Measurements from ENCODE around the gene PYGM. TPM values are rescaled to one million over a fixed set of nuclear protein-coding genes. Genes with fewer than 3 reads are reported as not detected.
A peak's percentile ranks its signal among the peaks of the same experiment; 100 is the strongest.

The PYGM gene
- total RNA-seq, 1 donor = 0.36 TPM

DNA sequence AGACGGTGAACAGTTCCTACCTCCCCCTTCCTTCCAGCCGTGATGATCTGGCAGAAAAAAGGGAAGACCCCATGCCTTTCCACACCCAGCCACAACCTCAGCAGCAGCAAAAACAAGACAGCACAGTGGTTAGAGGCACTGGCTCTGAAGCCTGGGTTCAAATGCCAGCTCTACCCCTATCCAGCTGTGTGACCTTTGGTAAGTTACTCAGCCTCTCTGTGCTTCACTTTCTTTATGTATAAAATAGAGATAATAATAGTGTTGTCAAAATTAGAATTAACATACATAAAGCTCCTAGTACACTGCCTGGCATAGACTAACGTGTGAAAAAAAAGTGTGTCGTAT is 41.0 kb downstream of the PYGM start:
- no peaks in the 10 kb centered on the region for H4K20me1 ChIP-seq (ENCODE audit: insufficient read depth, low read length)

GRCh38 chr11:64718084-64718779 is 41.5 kb downstream of the PYGM start:
- Histone ChIP-seq H4K20me1 (ENCODE audit: insufficient read depth, low read length) (no peaks in the 10 kb centered on the region), H3K4me3 (ENCODE audit: insufficient read depth, low read length) (no peak overlapping the region), H3K27me3 (ENCODE audit: insufficient read depth, low read length) (peaks cover 54% of the 10 kb centered on the region), H3K27ac (ENCODE audit: low read depth, low read length) (no peak overlapping the region), H3K4me1 (ENCODE audit: insufficient read depth, low read length) (no peaks in the 10 kb centered on the region), H3K79me2 (ENCODE audit: insufficient read depth, low read length) (no peaks in the 10 kb centered on the region), H3K9me3 (ENCODE audit: low read depth, low read length) (no peaks in the 10 kb centered on the region), H3K4me2 (ENCODE audit: insufficient read depth, low read length) (no peak overlapping the region), H2AFZ (ENCODE audit: low read length) (no peak overlapping the region), H3K36me3 (ENCODE audit: insufficient read depth, low read length) (no peaks in the 10 kb centered on the region)
- peak; percentile 76 for DNase-seq (ENCODE audit: insufficient read length, low spot score, missing footprints)
- no peak for TF ChIP-seq CTCF (IDR thresholded peaks at IDR 0.05; ENCODE audit: extremely low read depth, low read depth, low read length)

More for the DNA sequence above, 41.0 kb downstream of the PYGM start:
- TF ChIP-seq CTCF (IDR thresholded peaks at IDR 0.05; ENCODE audit: extremely low read depth, low read depth, low read length) = no peak
- peak; percentile 79 for DNase-seq (ENCODE audit: insufficient read length, low spot score, missing footprints)
- Histone ChIP-seq H2AFZ (ENCODE audit: low read length) (no peak overlapping the region), H3K27ac (ENCODE audit: low read depth, low read length) (no peak overlapping the region), H3K9me3 (ENCODE audit: low read depth, low read length) (no peaks in the 10 kb centered on the region), H3K4me1 (ENCODE audit: insufficient read depth, low read length) (no peaks in the 10 kb centered on the region), H3K4me3 (ENCODE audit: insufficient read depth, low read length) (no peak overlapping the region), H3K4me2 (ENCODE audit: insufficient read depth, low read length) (no peak overlapping the region), H3K27me3 (ENCODE audit: insufficient read depth, low read length) (peaks cover 53% of the 10 kb centered on the region), H3K36me3 (ENCODE audit: insufficient read depth, low read length) (no peaks in the 10 kb centered on the region), H3K79me2 (ENCODE audit: insufficient read depth, low read length) (no peaks in the 10 kb centered on the region)

DNA sequence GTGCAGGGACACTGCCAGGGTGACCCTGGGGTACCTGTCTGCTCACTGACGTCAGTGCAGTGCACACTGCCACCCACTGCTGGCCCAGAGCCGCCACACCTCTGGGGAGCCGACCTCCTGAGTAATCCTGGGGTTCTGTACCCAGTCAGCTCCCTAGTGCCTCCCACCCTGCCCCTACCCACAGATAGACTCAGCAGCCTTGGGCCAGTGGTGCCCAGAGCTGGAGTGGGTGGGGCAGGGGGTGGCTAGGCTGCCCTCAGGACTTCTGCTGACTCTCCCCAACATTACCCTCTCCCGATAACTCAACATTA is 42.6 kb downstream of the PYGM start:
- no peaks in the 10 kb centered on the region for H3K79me2 ChIP-seq (ENCODE audit: insufficient read depth, low read length)
- no peak overlapping the region for H3K4me3 ChIP-seq (ENCODE audit: insufficient read depth, low read length)
- H3K27ac ChIP-seq (ENCODE audit: low read depth, low read length) = no peak overlapping the region
- peaks cover 59% of the 10 kb centered on the region for H3K27me3 ChIP-seq (ENCODE audit: insufficient read depth, low read length)
- no peak for TF ChIP-seq CTCF (IDR thresholded peaks at IDR 0.05; ENCODE audit: extremely low read depth, low read depth, low read length)
- no peak overlapping the region for H2AFZ ChIP-seq (ENCODE audit: low read length)
- H4K20me1 ChIP-seq (ENCODE audit: insufficient read depth, low read length) = no peaks in the 10 kb centered on the region
- H3K4me2 ChIP-seq (ENCODE audit: insufficient read depth, low read length) = no peak overlapping the region
- peak; percentile 46 for DNase-seq (ENCODE audit: insufficient read length, low spot score, missing footprints)
- H3K36me3 ChIP-seq (ENCODE audit: insufficient read depth, low read length) = no peaks in the 10 kb centered on the region
- no peaks in the 10 kb centered on the region for H3K9me3 ChIP-seq (ENCODE audit: low read depth, low read length)
- no peaks in the 10 kb centered on the region for H3K4me1 ChIP-seq (ENCODE audit: insufficient read depth, low read length)

- Histone ChIP-seq H3K27ac (ENCODE audit: low read depth, low read length) (no peak overlapping the region), H3K4me1 (ENCODE audit: insufficient read depth, low read length) (no peaks in the 10 kb centered on the region), H2AFZ (ENCODE audit: low read length) (no peak overlapping the region), H4K20me1 (ENCODE audit: insufficient read depth, low read length) (no peaks in the 10 kb centered on the region), H3K4me3 (ENCODE audit: insufficient read depth, low read length) (no peak overlapping the region), H3K79me2 (ENCODE audit: insufficient read depth, low read length) (no peaks in the 10 kb centered on the region), H3K27me3 (ENCODE audit: insufficient read depth, low read length) (peaks cover 57% of the 10 kb centered on the region), H3K4me2 (ENCODE audit: insufficient read depth, low read length) (no peak overlapping the region), H3K9me3 (ENCODE audit: low read depth, low read length) (no peaks in the 10 kb centered on the region), H3K36me3 (ENCODE audit: insufficient read depth, low read length) (no peaks in the 10 kb centered on the region)
- no peak for TF ChIP-seq CTCF (IDR thresholded peaks at IDR 0.05; ENCODE audit: extremely low read depth, low read depth, low read length)
- peak; percentile 85 for DNase-seq (ENCODE audit: insufficient read length, low spot score, missing footprints)
Observed at GRCh38 chr11:64716473-64717267, 43.1 kb downstream of the PYGM start.
